GM19023 (cell line): Measurements from ENCODE around the gene TRERF1.
"Not testable (repeated sequence)": the region's sequence is repeated elsewhere in the genome, so short reads cannot be mapped to it uniquely, and the experiment has no call there.

Experiments
- ATAC-seq: cut with Tn5 transposase; IDR thresholded peaks from one replicate; pipeline ENCODE4 v1.9.1; 2021; ENCODE audit warnings: mild to moderate bottlenecking, moderate library complexity; ENCODE audit not compliant: unreplicated experiment

Gene TRERF1, protein sequence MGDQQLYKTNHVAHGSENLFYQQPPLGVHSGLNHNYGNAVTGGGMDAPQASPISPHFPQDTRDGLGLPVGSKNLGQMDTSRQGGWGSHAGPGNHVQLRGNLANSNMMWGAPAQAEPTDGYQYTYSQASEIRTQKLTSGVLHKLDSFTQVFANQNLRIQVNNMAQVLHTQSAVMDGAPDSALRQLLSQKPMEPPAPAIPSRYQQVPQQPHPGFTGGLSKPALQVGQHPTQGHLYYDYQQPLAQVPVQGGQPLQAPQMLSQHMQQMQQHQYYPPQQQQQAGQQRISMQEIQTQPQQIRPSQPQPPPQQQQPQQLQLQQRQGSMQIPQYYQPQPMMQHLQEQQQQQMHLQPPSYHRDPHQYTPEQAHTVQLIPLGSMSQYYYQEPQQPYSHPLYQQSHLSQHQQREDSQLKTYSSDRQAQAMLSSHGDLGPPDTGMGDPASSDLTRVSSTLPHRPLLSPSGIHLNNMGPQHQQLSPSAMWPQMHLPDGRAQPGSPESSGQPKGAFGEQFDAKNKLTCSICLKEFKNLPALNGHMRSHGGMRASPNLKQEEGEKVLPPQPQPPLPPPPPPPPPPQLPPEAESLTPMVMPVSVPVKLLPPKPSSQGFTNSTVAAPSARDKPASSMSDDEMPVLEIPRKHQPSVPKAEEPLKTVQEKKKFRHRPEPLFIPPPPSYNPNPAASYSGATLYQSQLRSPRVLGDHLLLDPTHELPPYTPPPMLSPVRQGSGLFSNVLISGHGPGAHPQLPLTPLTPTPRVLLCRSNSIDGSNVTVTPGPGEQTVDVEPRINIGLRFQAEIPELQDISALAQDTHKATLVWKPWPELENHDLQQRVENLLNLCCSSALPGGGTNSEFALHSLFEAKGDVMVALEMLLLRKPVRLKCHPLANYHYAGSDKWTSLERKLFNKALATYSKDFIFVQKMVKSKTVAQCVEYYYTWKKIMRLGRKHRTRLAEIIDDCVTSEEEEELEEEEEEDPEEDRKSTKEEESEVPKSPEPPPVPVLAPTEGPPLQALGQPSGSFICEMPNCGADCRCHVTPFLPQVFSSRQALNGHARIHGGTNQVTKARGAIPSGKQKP (N-terminal part only)

DNA sequence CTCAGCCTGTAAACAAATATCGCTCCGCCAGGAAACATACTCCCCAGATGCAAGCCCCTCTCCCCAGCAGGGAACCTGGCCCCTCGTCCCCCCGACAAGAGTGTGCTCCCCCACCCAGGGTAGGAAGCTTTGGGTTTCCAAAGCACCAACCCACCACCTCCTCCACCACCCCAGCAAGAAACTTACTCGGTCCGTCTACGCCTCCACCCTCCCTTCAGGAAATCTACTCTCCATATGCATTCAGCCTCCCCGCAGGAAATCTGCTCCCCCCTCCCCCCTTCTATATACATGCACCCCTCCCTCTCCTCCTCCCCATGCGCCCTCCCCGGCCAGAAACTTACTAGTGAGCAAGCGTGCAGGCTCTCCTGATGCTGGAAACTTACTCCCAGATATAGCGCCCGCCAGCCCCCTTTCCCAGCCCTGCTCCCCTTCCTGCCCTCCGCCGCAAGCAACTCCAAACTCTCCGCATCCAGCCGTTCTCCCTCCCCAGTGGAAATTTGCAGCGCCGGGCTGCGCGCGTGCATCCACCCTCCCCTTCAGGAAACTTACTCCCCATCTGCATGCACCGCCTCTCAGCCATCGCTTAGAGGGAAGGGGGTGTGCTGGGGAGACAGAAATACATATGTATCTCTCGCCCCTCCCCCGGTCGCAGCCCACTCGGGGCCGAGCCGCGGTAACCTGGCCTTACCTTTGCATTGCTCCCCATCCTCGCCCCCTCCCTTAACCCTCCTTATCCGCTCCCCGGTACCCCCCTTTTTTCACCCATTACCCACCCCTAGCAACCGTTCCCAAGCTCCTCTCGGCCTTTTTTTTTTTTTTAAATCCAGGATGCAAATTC is at the start of gene TRERF1:
TRERF1 (minus strand) TSS at position 594 of the 838 bp plus-strand sequence. CDS start 182,336 bp downstream, outside the sequence.
- peak; percentile 15 for ATAC-seq

DNA sequence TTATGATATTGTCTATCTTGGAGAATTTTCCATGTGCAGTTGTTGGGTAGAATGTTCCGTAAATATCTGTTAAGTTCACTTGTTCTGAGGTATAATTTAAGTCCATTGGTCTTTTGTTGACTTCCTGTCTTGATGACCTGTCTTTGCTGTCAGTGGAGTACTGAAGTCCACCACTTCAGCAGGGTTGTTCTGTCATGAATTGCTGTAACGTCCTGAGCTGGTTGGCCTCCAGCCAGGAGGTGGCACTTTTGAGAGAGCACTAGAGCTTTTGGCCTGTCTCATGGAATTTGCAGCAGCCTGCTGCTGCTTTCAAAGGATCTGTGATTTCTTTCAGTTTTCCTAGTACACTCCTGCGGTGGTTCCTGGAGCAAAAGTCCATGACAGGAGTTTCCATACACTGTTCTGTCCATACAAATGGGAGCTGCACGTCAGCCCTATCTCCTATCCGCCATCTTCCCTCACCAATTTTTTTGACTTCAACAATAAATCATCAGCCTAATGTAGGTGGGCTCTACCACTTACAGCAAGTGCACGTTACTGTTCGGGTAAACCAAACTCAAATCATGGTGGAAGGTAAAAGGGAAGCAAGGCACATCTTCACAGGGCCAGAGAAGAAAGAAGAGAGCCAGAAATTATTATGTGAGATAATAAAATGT is 46.9 kb upstream of the TRERF1 start:
- ATAC-seq: no peak

DNA sequence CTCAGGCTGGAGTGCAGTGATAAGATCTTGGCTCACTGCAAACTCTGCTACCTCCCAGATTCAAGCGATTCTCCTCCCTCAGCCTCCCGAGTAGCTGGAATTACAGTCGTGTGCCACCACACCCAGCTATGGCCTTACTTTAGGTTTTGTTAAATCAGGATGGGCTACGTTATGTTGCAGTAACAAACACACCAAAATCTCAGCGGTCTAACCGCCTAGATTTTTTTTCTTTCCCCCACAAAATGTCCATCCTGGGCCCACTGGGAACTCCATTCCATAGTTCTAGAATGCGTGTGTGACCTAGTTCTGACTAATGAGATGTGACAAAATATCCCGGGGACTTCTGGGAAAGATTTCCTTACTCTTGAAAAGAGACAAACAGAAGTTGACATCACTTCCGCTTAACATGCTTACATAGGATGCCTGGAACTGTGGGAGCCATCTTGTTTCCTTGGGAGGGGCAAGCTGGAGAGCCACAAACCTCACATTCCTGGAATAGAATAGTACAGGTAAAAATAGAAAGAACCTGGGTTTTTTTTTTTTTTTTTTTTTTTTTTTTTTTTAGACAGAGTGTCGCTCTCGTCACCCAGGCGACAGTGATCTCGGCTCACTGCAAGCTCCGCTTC is 42.3 kb upstream of the TRERF1 start:
- ATAC-seq: no peak

DNA sequence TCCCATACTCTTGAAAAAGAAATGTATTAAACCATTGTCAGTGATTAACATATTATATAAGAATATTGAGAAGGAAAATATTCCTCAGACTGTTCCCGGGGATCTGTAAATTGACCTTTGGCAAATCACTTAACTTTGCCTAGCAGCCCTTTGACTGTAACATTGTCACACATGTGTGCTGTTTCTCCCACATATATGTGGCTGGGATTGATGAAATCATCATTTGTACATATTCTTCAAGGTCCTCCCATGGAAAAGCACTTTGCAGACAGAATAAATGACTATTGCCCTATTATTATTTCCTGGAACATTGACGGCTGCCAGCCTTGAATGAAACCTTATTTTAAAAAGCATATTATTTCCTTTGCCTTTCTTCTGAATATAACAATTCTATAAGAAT is 36.4 kb upstream of the TRERF1 start:
- ATAC-seq: no peak

DNA sequence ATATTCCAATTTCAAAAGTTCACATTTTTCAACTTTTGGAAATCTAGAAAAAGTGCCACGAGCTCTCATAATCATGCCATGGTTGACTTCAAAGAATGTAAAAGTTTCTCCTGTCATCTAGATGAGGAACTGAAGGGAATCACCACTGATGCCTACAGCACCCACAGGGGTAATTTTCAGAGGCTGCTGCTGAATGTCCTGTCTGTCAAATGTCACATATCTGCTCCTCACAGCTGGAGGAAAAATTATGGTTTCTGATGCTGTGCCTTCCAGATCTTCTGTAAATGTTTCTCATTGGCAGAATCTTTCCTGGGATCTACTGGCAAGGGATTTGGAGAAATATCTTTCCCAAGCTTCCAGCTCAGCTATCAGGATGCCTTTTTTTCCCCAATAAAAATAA is 32.5 kb upstream of the TRERF1 start:
- no peak for ATAC-seq

DNA sequence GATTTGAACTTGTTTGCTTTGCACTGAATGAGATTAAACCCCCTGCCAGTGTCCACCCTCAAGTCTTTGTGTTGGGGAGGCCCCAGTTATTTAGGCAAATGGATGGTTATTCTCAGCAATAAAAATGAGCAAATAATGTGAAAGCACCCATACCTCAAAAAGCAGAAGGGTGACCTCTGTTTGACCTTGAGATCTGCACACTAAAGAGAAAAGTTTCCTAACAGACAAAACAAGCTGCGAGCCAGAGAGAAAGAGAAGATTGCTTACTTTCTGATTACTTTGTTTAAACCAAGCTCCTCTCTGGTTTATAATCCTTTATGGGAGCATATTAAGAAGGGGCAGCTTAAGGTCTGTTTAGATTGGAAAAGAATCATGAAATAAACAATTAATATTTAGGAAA is 30.4 kb upstream of the TRERF1 start:
- no peak for ATAC-seq

DNA sequence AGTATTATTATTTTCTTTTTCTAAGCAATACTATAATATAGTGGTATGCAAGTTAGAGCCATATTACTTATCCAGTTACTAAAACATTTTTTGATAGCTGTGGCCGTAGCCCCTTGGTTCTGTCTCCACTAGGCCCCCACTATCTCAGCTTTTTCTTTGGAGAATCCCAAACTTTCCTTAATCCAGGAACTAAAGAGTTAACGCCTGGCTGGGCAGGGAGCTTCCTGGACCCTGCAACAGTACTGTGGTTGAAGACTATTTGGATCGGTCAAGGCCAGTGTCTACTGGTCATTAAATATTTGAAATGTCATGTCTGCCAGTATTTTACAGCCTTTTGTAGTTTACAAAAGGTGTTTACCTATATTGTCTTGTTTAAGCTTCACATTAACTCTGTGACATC is 20.0 kb upstream of the TRERF1 start:
- ATAC-seq: no peak

DNA sequence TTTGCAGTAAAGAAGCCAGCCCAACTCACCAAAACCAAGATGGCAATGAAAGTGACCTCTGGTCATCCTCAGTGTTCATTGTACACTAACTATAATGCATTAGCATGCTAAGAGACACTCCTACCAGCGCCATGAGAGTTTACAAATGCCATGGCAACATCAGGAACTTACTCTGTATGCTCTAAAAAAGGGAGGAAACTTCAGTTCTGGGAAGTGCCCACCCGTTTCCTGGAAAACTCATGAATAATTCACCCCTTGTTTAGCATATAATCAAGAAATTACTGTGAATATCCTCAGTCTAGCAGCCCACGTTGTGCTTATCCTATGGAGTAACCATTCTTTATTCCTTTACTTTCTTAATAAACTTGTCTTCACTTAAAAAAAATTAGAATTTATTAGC is 19.4 kb upstream of the TRERF1 start:
- no peak for ATAC-seq

DNA sequence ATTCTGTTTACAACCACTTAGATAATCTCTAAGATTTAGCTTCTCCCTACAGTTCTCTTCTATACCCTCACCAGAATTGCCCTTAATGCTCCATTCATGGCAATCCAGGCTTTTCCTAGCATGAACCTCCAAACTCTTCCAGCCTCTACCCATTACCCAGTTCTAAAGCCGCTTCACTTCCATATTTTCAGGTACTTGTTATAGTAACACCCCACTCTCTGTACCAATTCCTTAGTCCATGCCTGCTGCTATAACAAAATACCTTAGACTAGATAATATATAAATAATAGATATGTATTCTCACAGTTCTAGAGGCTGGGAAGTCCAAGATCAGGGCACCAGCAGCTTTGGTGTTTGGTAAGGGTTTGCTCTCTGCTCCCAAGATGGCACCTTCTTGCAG is 16.5 kb upstream of the TRERF1 start:
- no peak for ATAC-seq

DNA sequence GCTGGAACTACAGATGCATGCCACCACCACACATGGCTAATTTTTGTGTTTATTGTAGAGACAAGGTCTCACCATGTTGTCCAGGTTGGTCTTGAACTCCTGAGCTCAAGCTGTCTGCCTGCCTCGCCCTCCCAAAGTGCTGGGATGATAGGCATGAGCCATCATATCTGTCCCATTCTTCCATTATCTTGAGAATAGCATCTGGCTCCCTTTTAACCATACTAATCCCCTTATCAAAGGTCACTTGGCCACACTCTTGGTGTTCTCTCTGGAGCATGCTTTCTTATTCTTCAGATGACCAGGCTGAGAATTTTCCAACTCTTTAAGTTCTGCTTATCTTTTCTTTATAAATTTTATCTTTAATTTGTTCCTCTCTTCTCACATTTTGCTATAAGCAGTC is 15.9 kb upstream of the TRERF1 start:
- ATAC-seq: no peak

DNA sequence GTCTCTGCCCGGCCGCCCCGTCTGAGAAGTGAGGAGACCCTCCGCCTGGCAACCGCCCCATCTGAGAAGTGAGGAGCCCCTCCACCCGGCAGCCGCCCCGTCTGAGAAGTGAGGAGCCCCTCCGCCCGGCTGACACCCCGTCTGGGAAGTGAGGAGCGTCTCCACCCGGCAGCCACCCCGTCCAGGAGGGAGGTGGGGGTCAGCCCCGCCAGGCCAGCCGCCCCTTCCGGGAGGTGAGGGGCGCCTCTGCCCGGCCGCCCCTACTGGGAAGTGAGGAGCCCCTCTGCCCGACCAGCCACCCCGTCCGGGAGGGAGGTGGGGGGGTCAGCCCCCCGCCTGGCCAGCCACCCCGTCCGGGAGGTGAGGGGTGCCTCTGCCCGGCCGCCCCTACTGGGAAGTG is 14.7 kb upstream of the TRERF1 start:
- not testable (repeated sequence) for ATAC-seq

DNA sequence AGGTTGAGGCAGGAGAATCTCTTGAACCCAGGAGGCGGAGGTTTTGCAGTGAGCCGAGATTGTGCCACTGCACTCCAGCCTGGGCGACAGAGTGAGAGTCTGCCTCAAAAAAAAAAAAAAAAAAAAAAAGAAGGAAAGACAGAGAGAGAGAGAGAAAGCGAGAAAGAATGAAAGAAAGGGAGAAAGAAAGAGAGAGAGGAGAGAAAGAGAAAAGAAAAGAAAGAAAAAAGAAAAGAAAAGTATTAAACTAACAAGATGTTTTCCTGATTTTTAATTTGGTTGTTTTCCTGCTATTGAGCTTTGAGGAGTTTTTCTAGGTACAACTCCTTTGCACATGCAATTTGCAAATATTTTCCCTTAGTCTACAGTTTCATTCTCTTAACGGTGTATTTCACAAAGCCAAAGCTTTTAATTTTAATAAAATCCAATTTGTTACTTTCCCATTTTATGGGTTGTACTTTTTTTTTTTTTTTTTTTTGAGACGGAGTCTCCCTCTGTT is 10.8 kb upstream of the TRERF1 start:
- no peak for ATAC-seq

DNA sequence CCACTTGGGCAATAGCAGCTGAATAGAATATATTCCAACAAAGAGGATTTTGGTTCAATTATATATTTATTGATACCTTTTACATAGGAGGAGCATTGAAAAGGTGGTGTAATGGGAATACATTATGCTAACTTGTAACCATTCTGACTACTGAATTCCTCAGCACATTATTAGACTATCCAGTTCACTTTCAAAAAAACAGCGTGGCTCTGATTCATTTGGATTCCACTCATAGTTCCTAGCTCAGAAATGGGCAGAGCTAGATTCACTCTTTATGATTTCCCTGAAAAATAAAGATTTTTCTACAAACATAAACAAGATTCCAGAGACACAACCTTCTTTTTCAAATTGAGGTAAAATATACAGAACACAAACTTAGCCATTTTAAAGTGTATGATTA is 9.2 kb upstream of the TRERF1 start:
- no peak for ATAC-seq

DNA sequence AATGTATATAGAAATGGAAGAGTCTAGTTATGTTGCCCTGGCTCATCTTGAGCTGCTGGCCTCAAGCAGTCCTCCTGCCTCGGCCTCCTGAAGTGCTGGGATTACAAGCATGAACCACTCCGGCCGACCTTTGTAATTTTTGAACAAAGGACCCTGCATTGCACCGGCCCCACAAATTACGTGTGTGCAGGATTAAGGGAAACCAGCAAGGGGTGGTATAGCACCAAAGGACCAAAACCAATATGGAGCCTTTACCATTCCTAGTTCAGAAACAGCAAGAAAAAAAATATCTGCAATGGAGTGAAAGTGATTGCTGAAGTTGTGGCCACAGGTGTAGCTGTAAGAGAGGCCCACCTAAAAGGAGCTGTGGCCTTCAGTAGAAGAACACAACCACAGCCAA is 8.2 kb upstream of the TRERF1 start:
- no peak for ATAC-seq

DNA sequence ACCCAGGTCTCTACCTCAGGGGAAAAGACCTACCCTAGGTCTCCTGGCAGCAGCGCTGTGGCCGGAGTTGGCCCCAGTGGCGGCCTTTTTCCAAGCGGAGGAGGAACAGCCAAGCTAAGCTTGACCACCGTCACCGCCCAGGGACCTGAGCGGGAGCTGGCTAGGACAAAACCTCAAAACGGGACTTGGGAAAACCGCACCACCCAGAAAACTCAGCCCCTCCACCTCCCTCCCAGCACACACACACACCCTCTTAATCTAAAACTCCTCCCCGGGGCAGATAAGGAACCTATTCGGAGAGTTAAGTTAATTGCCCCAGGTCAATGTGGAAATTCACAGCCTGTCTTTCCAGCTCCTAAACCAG is 2.7 kb upstream of the TRERF1 start:
- ATAC-seq: no peak

DNA sequence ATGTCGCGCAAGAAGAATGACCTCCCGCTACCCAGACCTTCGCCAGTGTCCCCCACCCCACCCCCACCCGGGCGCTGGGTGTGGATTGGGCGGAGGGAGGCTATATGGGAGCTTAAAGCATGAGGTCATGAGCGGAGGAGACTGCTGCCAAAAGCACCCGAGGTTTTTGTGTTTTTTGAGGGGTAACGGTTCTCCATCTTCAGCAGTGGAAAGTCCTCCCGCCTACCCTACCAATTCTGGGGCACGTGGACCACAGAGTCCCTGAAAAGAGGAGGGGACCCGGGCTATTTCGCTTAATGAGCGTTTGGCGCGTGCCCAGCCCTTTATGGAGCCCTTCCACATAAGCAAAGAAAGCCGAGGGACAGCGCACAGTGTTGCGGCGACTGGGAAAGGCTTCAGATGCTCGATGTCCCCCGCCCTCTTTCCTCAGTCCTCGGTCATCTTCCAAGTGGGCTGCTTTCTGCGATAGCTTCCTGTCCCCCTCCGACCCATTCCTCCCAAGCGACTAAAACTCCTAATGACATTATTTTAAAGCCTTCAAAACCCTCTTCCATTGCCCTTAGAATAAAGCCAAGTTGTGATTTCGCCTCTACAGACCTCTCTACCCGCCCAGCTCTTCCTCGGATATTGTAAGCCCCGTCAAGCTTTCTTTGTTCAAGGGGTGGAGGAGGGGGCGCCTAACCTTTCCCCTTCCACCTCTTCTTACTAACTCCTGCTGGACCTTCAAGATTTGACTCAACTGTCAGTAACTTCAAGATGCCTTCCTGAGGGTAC is 2.1 kb upstream of the TRERF1 start:
- no peak for ATAC-seq

DNA sequence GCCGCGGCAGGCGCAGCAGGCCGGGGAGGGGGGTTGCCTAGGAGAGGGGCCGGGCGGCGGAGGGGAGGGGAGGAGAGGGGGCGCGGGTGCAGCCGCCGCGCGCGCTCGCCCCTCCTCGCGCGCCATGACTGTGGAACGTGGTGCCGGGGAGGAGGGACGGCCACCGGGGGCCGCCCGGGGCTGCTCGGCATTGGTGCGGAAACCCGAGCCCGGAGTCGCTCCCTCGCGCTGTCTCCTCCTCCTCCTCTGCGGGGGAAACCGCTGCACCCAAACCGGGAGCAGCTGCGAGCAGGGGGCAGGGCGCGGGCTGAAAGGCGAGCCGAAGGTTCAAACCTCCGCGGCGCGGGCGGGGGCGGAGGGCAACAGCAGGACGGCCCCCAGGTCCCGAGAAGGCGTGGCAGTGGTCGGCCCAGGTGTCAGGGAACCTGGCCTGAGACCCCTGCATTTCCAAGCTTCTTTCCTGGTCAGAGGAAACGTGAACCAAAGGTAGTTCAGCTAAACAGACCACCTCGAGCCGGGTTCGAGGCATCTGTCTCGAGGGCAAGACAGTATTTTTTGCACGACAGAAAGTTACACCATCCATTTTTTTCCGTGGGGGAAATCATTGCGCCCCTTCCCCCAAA is 1.4 kb upstream of the TRERF1 start:
- ATAC-seq: peak; percentile 68
